ENCODE data around the gene XKR7.

Gene XKR7

DNA sequence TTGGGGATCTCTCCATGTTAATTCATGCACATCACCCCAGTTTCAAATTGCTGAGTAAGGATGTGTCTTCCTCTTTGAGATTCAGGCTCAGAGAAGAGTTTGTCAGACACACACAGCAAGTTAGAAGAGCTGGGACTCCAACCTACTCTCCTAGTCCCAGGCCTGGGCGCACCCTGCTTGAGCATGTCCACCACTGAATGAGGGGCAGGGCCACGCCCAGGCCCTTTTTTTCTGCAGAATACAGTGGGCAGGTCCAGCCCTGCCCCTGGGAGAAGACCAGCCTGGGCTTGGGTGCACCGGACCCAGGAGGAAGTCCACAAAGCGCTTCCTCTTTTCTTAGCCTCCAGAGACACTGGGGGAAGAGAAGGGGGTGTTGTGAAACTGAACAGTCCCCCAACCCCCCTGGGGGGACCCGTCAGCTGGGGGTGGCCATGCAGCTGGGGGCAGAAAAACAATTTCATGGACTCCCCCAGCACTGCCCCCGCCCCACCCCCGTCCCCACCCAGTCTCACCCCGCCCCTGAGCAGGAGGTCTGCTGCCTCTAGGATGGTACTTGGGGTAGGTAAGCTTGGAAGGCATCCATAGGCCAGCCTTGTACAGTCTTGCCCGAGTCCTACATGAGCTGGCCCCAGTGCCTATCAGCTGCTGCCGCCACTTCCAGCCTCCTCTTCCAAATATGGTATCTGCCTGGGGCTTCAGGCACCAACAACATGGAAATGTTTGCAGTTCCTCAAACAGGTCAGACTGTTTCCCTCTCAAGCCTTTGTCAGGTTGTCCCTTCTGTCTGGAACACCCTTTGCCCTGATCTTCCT is 72.4 kb downstream of the XKR7 start:
- no peak for DNase-seq (ENCODE audit: extremely low read depth, low read depth)
- TF ChIP-seq, protein P1, sequence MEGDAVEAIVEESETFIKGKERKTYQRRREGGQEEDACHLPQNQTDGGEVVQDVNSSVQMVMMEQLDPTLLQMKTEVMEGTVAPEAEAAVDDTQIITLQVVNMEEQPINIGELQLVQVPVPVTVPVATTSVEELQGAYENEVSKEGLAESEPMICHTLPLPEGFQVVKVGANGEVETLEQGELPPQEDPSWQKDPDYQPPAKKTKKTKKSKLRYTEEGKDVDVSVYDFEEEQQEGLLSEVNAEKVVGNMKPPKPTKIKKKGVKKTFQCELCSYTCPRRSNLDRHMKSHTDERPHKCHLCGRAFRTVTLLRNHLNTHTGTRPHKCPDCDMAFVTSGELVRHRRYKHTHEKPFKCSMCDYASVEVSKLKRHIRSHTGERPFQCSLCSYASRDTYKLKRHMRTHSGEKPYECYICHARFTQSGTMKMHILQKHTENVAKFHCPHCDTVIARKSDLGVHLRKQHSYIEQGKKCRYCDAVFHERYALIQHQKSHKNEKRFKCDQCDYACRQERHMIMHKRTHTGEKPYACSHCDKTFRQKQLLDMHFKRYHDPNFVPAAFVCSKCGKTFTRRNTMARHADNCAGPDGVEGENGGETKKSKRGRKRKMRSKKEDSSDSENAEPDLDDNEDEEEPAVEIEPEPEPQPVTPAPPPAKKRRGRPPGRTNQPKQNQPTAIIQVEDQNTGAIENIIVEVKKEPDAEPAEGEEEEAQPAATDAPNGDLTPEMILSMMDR (IDR thresholded peaks at IDR 0.05; ENCODE audit: low read depth, low read length), result no peak

DNA sequence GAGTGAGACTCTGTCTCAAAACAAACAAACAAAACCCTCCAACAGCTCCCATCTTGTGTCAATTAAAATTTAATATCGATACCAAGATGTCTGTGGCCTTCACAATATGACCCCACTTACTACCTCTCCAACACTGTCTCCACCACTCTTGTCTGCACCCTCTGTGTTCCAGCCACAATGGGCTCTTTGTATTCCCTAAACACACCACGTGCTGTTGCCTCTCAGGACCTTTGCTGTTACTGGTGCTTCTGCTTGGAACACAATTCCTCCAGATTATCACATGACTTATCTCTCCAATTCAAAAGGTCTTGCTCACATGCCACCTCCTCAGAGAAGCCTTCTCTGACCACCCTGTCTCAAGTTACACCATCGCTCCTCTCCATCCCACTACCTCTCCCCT is 78.0 kb downstream of the XKR7 start:
- no peak for DNase-seq (ENCODE audit: extremely low read depth, low read depth)
- TF ChIP-seq, protein P1 (IDR thresholded peaks at IDR 0.05; ENCODE audit: low read depth, low read length), result no peak

DNA sequence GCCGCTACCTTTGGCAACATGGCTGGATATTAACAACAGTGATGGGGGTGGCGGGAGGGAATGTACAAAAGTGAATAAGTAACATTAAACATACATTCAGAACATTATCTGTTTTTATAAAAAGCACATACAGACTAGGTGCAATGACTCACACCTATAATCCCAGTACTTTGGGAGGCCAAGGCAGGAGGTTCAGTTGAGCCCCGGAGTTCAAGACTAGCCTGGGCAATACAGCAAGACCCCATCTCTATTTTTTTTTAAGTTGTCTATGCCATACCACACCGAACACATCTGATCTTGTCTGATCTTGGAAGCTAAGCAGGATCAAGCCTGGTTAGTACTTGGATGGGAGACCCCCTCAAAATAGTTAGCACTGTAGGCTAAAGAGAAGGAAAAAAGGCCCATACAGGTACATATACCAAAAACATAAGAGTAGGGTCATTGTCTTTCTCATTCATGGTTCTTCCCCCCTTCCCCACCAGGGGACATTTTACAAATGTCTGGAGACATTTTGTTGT is 82.4 kb downstream of the XKR7 start:
- no peak for DNase-seq (ENCODE audit: extremely low read depth, low read depth)
- TF ChIP-seq, protein P1 (IDR thresholded peaks at IDR 0.05; ENCODE audit: low read depth, low read length), result no peak

DNA sequence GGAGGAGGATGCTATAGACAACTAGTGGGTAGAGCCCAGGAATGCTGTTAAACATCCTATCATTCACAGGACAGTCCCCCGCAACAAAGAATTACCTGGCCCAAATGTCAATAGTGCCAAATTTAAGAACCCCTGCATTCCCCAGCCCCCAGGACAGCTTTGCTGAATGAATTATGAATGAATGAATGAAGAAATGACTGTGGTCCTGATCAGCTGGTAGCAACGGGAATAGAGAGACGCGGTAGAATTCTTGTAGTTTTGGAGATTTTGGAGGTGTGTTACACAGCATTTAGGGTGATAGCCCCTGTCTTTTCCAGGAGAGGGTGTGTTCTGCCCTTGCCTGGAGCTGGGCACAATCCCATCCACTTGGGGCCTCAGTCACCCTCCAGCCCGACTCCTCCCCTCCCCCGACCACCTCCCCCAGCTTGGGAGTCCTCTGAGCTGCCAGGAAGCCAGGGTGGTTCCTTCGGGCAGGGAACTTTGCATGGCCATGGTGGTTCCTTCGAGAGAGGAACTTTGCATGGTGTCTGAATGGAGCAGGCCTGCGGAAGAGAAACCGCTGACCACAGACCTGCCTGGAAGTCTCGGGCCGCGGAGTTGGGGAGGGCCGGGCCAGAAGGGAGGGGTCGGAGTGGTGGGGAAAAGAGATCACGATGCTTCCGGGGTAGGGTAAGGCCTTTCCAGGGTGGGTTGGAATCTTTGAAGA is 83.1 kb downstream of the XKR7 start:
- TF ChIP-seq, protein P1 (IDR thresholded peaks at IDR 0.05; ENCODE audit: low read depth, low read length), result no peak
- no peak for DNase-seq (ENCODE audit: extremely low read depth, low read depth)

DNA sequence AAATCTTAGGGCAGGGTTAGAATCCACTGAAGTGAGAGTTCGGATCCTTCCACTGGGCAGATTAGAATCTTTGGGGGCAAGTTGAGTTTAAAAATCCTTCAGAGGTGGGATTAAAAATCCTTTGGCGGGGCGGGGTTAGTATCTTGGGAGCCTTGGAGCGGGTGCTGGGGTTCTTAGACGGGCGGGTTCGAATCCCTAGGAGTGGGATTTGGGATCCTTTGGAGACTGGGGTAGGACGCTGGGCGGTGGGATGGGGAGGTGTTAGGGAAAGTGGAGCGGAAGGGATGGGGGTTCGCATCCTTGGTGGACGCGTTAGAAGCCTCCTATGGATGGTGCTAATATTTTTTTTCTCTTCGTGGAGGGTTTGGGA is 83.8 kb downstream of the XKR7 start:
- DNase-seq (ENCODE audit: extremely low read depth, low read depth), result no peak
- TF ChIP-seq, protein P1 (IDR thresholded peaks at IDR 0.05; ENCODE audit: low read depth, low read length), result no peak

DNA sequence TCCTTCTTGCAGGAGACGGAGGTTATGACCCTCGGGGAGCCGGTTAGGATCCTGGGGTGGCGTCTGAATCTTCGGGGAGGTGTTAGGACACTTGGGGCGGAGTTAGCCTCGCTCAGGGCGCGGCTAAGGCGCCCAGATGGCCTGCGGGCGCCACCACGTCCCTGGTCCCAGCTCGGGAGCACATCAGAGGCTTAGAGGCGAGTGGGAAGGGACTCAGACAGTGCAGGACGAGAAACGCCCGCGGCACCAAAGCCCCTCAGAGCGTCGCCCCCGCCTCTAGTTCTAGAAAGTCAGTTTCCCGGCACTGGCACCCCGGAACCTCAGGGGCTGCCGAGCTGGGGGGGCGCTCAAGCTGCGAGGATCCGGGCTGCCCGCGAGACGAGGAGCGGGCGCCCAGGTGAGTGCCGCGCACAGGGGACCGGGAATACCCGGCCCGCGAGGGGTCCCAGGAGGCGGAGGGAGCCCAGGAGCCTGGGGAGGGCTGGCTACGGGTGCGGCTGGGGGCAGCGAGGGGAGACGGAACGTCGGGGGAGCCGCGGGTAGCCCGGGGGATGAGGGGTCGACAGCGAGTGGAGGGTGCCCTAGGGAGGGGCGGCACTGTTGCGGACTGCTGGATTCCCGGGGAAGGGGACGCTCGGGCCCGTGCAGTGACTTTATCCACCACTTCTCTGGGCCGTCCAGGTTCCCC is 84.3 kb downstream of the XKR7 start, which contains the start of gene HCK:
Gene HCK (plus strand): TSS at position 153 of the 688 bp plus-strand sequence.
- TF ChIP-seq, protein P1 (IDR thresholded peaks at IDR 0.05; ENCODE audit: low read depth, low read length), result no peak
- DNase-seq (ENCODE audit: extremely low read depth, low read depth), result no peak
